Endothelial cell of umbilical vein (primary cell): ENCODE measurements around the gene CRYBG2. TPM values are rescaled to one million over a fixed set of nuclear protein-coding genes. Genes with fewer than 3 reads are reported as not detected.

ENCODE experiments used
- BruUV-seq: library from RNA; stranded (reverse); fragments of 400-500 nt; replicated peaks from 2 replicates; lab custom pipeline; 2021; lab: Mats Ljungman, UMichigan
- CTCF ChIA-PET: fragments of 300-600, 350-600 bp; sonication (Branson Sonifier 250); formaldehyde crosslinking; loops from one replicate; lab custom pipeline; 2021; ENCODE audit warnings: antibody characterized with exemption, inconsistent platforms; lab: Charles Lee
- POLR2A ChIA-PET: fragments of 300-600, 350-600 bp; sonication (Branson Sonifier 250); formaldehyde crosslinking; loops from one replicate; lab custom pipeline; 2021; ENCODE audit warnings: antibody characterized with exemption, inconsistent platforms; lab: Charles Lee
- DNase-seq: peaks from one replicate; pipeline ENCODE4 v3.0.0-alpha.2; 2011; ENCODE audit warnings: low read depth, low spot score
- FAIRE-seq: peaks from 2 replicates; lab custom pipeline; 2011; peaks lifted over from hg19 to GRCh38; lab: Jason Lieb, UNC
- H2AFZ ChIP-seq: 2 replicates; pipeline ENCODE4 v1.6.0; 2012; ENCODE audit warnings: low read depth, low read length, control low read depth, inconsistent platforms
- H3K27ac ChIP-seq: 2 replicates; pipeline ENCODE4 v1.5.1; 2011; ENCODE audit warnings: low read depth, mild to moderate bottlenecking, control low read depth, low read length, moderate library complexity; ENCODE audit not compliant: insufficient read depth
- H3K27me3 ChIP-seq, 2 experiments: 2 replicates each; pipeline versions ENCODE4 v1.6.0 to v1.6.1; 2011; ENCODE audit warnings: low read length in 2 of 2, mixed read lengths in 1 of 2; ENCODE audit not compliant: control insufficient read depth in 2 of 2, insufficient read depth in 2 of 2
- H3K36me3 ChIP-seq, 2 experiments: 2 replicates in 1 of 2; 3 replicates in 1 of 2; pipeline ENCODE4 v1.5.1; 2011; ENCODE audit warnings: low read length in 2 of 2, mild to moderate bottlenecking in 1 of 2, moderate library complexity in 1 of 2; ENCODE audit not compliant: control insufficient read depth in 2 of 2, insufficient read depth in 2 of 2; ENCODE audit errors: extremely low read depth in 1 of 2
- H3K4me1 ChIP-seq: 3 replicates; pipeline ENCODE4 v1.5.1; 2011; ENCODE audit warnings: mild to moderate bottlenecking, low read length; ENCODE audit not compliant: control insufficient read depth, insufficient read depth; ENCODE audit errors: extremely low read depth
- H3K4me2 ChIP-seq: 2 replicates; pipeline ENCODE4 v1.6.1; 2011; ENCODE audit warnings: low read length, control low read depth, mixed read lengths; ENCODE audit not compliant: insufficient read depth
- H3K4me3 ChIP-seq, 3 experiments: fragments of 200-600 bp in 1 of 3; sonication (generic), shearing (Covaris generic) in 1 of 3; replicated peaks in 1 of 3; 2 replicates each; pipeline ENCODE4 v1.5.1; 2011 to 2016; ENCODE audit warnings: control low read depth in 3 of 3, low read length in 3 of 3, mild to moderate bottlenecking in 2 of 3, inconsistent platforms in 1 of 3, low read depth in 1 of 3, moderate library complexity in 1 of 3; ENCODE audit not compliant: insufficient read depth in 1 of 3
- H3K79me2 ChIP-seq: 2 replicates; pipeline ENCODE4 v1.6.0; 2012; ENCODE audit warnings: low read length, inconsistent platforms; ENCODE audit not compliant: control insufficient read depth, insufficient read depth
- H3K9ac ChIP-seq: replicated peaks from 2 replicates; pipeline ENCODE3; 2011; ENCODE audit warnings: low read length, control low read depth; ENCODE audit not compliant: insufficient read depth; ENCODE audit errors: extremely low read depth
- H3K9me1 ChIP-seq: replicated peaks from 3 replicates; pipeline ENCODE4 v1.6.0; 2011; ENCODE audit warnings: mild to moderate bottlenecking, low read length; ENCODE audit not compliant: control insufficient read depth, insufficient read depth; ENCODE audit errors: extremely low read depth
- H3K9me3 ChIP-seq: replicated peaks from 2 replicates; pipeline ENCODE4 v1.5.1; 2012; ENCODE audit warnings: low read length, inconsistent platforms; ENCODE audit not compliant: control insufficient read depth, insufficient read depth
- H4K20me1 ChIP-seq: replicated peaks from 2 replicates; pipeline ENCODE3; 2011; ENCODE audit warnings: mild to moderate bottlenecking, low read length; ENCODE audit not compliant: control insufficient read depth, insufficient read depth; ENCODE audit errors: extremely low read depth
- EZH2 ChIP-seq: IDR thresholded peaks from 2 replicates; pipeline ENCODE4 v1.6.1; 2012; ENCODE audit warnings: borderline replicate concordance, low read depth, mild to moderate bottlenecking, moderate library complexity, low read length, inconsistent platforms; ENCODE audit not compliant: severe bottlenecking
- FOS ChIP-seq: IDR thresholded peaks from 2 replicates; pipeline ENCODE4 v1.6.1; 2011; ENCODE audit warnings: mild to moderate bottlenecking, low read length, moderate library complexity, borderline replicate concordance; ENCODE audit not compliant: insufficient read depth
- GATA2 ChIP-seq: IDR thresholded peaks from 2 replicates; pipeline ENCODE4 v1.7.0; 2011; ENCODE audit warnings: low read depth, mild to moderate bottlenecking, moderate library complexity, mixed read lengths, low read length; ENCODE audit not compliant: insufficient read length, insufficient read depth
- JUN ChIP-seq: IDR thresholded peaks from 2 replicates; pipeline ENCODE4 v1.6.1; 2011; ENCODE audit warnings: borderline replicate concordance, low read depth; ENCODE audit not compliant: insufficient read length, insufficient read depth
- MYC ChIP-seq: IDR thresholded peaks from one replicate; pipeline ENCODE4 v1.6.1; 2011; ENCODE audit warnings: mild to moderate bottlenecking, low read depth, low read length
- POLR2A ChIP-seq: IDR thresholded peaks from 2 replicates; pipeline ENCODE4 v1.6.1; 2012; ENCODE audit warnings: low read depth, mild to moderate bottlenecking, control low read depth, low read length
- POLR2AphosphoS5 ChIP-seq: IDR thresholded peaks from 2 replicates; pipeline ENCODE4 v1.6.1; 2012; ENCODE audit warnings: low read depth, mild to moderate bottlenecking, control low read depth, low read length, moderate library complexity; ENCODE audit not compliant: insufficient read depth
- dilution Hi-C: fragments of 300-500 bp; cut with MboI; formaldehyde crosslinking; loops from one replicate; pipeline ENCODE4 v1.15.0; 2019; ENCODE audit warnings: low sequenced_read_pairs; ENCODE audit not compliant: extremely low pct_ligation_motif_present
- intact Hi-C: fragments of 100-400 bp; cut with micrococcal nuclease; formaldehyde crosslinking; loops from one replicate; pipeline ENCODE4 v1.10.0; 2022
- polyA plus RNA-seq, 4 experiments: library from polyadenylated mRNA; depleted of rRNA in 3 of 4; stranded (reverse) in 3 of 4; unstranded in 1 of 4; fragments of >200 nt; gene quantifications; 2 replicates each; pipeline versions ENCODE4 v1.2.1 to v1.2.3, GENCODE V29; 2011 to 2012; ENCODE audit warnings: missing spikeins in 1 of 4
- total RNA-seq: library from RNA; stranded (reverse); gene quantifications from 2 replicates; pipeline ENCODE4 v1.2.3, GENCODE V29; 2021
- TF ChIP-seq, protein P1 (sequence below): IDR thresholded peaks from 2 replicates; pipeline ENCODE4 v1.6.1; 2011; ENCODE audit not compliant: insufficient read depth, insufficient read length
- TF ChIP-seq, protein P2 (sequence below), 2 donors: IDR thresholded peaks; 1 replicate in 1 of 2; 2 replicates in 1 of 2; pipeline ENCODE4 v1.5.1; 2011; ENCODE audit warnings: low read length in 2 of 2, mild to moderate bottlenecking in 2 of 2, moderate library complexity in 2 of 2, control low read depth in 1 of 2, inconsistent platforms in 1 of 2, low read depth in 1 of 2; ENCODE audit not compliant: insufficient read depth in 1 of 2; ENCODE audit errors: extremely low read depth in 1 of 2

CRYBG2 gene
- total and polyA plus RNA-seq, 2 donors (not counting 3 experiments of a cell fraction or from before 2014, with no cell fraction given): not detected

DNA sequence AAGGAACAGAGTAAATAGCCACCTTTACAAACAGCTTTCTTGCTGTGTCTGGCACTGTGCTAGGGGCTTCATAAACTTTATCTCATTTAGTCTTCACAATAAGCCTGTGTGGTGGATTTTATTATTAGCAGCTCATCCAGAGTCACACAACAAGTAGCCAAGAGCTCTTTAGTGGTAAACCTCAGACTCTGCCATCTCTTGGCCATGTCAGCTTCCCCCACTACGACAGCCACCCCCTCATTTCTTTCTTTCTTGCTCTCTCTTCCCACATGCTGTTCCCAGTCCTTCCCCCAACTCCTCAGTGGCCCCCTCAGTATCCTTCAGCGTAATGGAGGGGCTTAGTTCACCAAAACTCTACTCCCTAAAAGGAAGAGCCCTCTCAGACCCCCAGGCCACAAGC lies 19.9 kb upstream of the CRYBG2 start:
- TF ChIP-seq, protein P1, sequence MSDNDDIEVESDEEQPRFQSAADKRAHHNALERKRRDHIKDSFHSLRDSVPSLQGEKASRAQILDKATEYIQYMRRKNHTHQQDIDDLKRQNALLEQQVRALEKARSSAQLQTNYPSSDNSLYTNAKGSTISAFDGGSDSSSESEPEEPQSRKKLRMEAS: no peak
- TF ChIP-seq POLR2A (no peak), GATA2 (no peak), EZH2 (no peak), FOS (no peak), JUN (no peak), POLR2AphosphoS5 (no peak), MYC (no peak)
- TF ChIP-seq, protein P2, sequence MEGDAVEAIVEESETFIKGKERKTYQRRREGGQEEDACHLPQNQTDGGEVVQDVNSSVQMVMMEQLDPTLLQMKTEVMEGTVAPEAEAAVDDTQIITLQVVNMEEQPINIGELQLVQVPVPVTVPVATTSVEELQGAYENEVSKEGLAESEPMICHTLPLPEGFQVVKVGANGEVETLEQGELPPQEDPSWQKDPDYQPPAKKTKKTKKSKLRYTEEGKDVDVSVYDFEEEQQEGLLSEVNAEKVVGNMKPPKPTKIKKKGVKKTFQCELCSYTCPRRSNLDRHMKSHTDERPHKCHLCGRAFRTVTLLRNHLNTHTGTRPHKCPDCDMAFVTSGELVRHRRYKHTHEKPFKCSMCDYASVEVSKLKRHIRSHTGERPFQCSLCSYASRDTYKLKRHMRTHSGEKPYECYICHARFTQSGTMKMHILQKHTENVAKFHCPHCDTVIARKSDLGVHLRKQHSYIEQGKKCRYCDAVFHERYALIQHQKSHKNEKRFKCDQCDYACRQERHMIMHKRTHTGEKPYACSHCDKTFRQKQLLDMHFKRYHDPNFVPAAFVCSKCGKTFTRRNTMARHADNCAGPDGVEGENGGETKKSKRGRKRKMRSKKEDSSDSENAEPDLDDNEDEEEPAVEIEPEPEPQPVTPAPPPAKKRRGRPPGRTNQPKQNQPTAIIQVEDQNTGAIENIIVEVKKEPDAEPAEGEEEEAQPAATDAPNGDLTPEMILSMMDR (IDR thresholded peaks at IDR 0.05; ENCODE audit: extremely low read depth in 1 of 2, insufficient read depth in 1 of 2, low read depth in 1 of 2, low read length in 2 of 2): no peak
- no peaks in the 10 kb centered on the region for H4K20me1 ChIP-seq
- intact Hi-C loops (no loop called here), dilution Hi-C loops (no loop called here)
- ChIA-PET CTCF (interaction anchor here (1.1 to 2.8 kb wide), 5 partner anchors 9 to 89 kb away, joined by 3 to 11 read pairs (median 9); no protein-coding TSS in a partner anchor), POLR2A (no interaction called here)
- no peak for DNase-seq
- no TSS peak for BruUV-seq
- peaks cover 0 to 2% of the 10 kb centered on the region in 2 experiments for H3K27me3 ChIP-seq
- H3K79me2 ChIP-seq: no peaks in the 10 kb centered on the region
- no peaks in the 10 kb centered on the region for H3K9me1 ChIP-seq
- no peak overlapping the region for H3K4me3 ChIP-seq
- H3K27ac ChIP-seq: no peak overlapping the region
- no peak overlapping the region for H3K9ac ChIP-seq
- H3K4me2 ChIP-seq: no peak overlapping the region
- H2AFZ ChIP-seq: no peak overlapping the region
- no peak for FAIRE-seq
- H3K36me3 ChIP-seq: no peaks in the 10 kb centered on the region
- peaks cover 4% of the 10 kb centered on the region for H3K4me1 ChIP-seq
- no peaks in the 10 kb centered on the region for H3K9me3 ChIP-seq
